ENCODE results near the gene SUMO3.

- no peak for TF ChIP-seq CTCF (IDR thresholded peaks at IDR 0.05; ENCODE audit: low read length)
- no peak for TF ChIP-seq EZH2 (IDR thresholded peaks at IDR 0.05; ENCODE audit: borderline replicate concordance, low read length)
These were observed 52.4 kb downstream of the SUMO3 start for GRCh38 chr21:44765231-44766013.

Measured in OCI-LY1 (cell line).